KG1 (cell line): ENCODE data around the gene RGL1.

ENCODE experiments used
- DNase-seq: peaks from one replicate; lab custom pipeline; 2025; lab: John Stamatoyannopoulos, UW

The RGL1 gene

GRCh38 chr1:183916574-183916973, 111.7 kb downstream of the RGL1 start:
- no peak for DNase-seq

GRCh38 chr1:183918589-183918988, 113.7 kb downstream of the RGL1 start:
- DNase-seq = no peak

GRCh38 chr1:183920651-183921050, 115.7 kb downstream of the RGL1 start:
- DNase-seq = no peak

- DNase-seq = no peak
These were observed 117.3 kb downstream of the RGL1 start for GRCh38 chr1:183922197-183922596.

- no peak for DNase-seq
These were observed 121.0 kb downstream of the RGL1 start for GRCh38 chr1:183925947-183926346.

- DNase-seq = no peak
These were observed 122.1 kb downstream of the RGL1 start for GRCh38 chr1:183926983-183927382.

- no peak for DNase-seq
These were observed 126.8 kb downstream of the RGL1 start for GRCh38 chr1:183931646-183932271.

GRCh38 chr1:183932412-183932811, 127.5 kb downstream of the RGL1 start:
- no peak for DNase-seq

GRCh38 chr1:183933528-183934179, 128.7 kb downstream of the RGL1 start:
- no peak for DNase-seq

GRCh38 chr1:183934314-183934713, 129.4 kb downstream of the RGL1 start:
- no peak for DNase-seq

GRCh38 chr1:183936009-183936408, 131.1 kb downstream of the RGL1 start:
- no peak for DNase-seq

GRCh38 chr1:183936791-183937190, 131.9 kb downstream of the RGL1 start:
- no peak for DNase-seq

GRCh38 chr1:183937611-183938010, 132.7 kb downstream of the RGL1 start:
- no peak for DNase-seq

GRCh38 chr1:183941001-183941400, 136.1 kb downstream of the RGL1 start:
- no peak for DNase-seq

- no peak for DNase-seq
These were observed 138.2 kb downstream of the RGL1 start for GRCh38 chr1:183942933-183943693.

- no peak for DNase-seq
These were observed 140.8 kb downstream of the RGL1 start for GRCh38 chr1:183945428-183946319.

GRCh38 chr1:183946320-183946613, 141.3 kb downstream of the RGL1 start:
- DNase-seq = no peak

- no peak for DNase-seq
These were observed 143.1 kb downstream of the RGL1 start for GRCh38 chr1:183947988-183948387.

- no peak for DNase-seq
These were observed 147.2 kb downstream of the RGL1 start for GRCh38 chr1:183952101-183952500.

- no peak for DNase-seq
These were observed 148.1 kb downstream of the RGL1 start for GRCh38 chr1:183953031-183953430.

- no peak for DNase-seq
These were observed 149.6 kb downstream of the RGL1 start for GRCh38 chr1:183954496-183954895.

GRCh38 chr1:183956559-183957188, 151.8 kb downstream of the RGL1 start:
- DNase-seq = peak; percentile 78
